HCT116 (cell line): ENCODE measurements around the gene FTL. TPM values are rescaled to one million over a fixed set of nuclear protein-coding genes. Genes with fewer than 3 reads are reported as not detected.

Experiments
- ATAC-seq: fragments of 200-7000 bp; cut with Tn5 transposase; 2 replicates; pipeline ENCODE4 v1.9.1; 2020; ENCODE audit warnings: mild to moderate bottlenecking, moderate library complexity
- BruUV-seq: library from RNA; stranded (reverse); fragments of 400-500 nt; replicated peaks from 2 replicates; lab custom pipeline; 2021; lab: Mats Ljungman, UMichigan
- CTCF ChIA-PET: fragments of 300-600 bp; sonication (Branson Sonifier 250); formaldehyde crosslinking; loops from one replicate; lab custom pipeline; 2021; ENCODE audit warnings: antibody characterized with exemption; lab: Charles Lee
- POLR2A ChIA-PET: fragments of 300-600, 350-600 bp; sonication (Branson Sonifier 250); formaldehyde crosslinking; loops from one replicate; lab custom pipeline; 2021; ENCODE audit warnings: antibody characterized with exemption; lab: Charles Lee
- RAD21 ChIA-PET, 2 experiments: fragments of 300-600 bp; sonication (Branson Sonifier 250); formaldehyde crosslinking; loops; one replicate each; lab custom pipeline; 2023; ENCODE audit warnings: low total read pairs in 2 of 2; ENCODE audit not compliant: uncharacterized antibody in 2 of 2, unreplicated experiment in 2 of 2, low non-redundant PET in 1 of 2; lab: Charles Lee
- DNase-seq: peaks from one replicate; pipeline ENCODE4 v3.0.0-alpha.2; 2010; ENCODE audit warnings: low read depth, low spot score
- H2AFZ ChIP-seq: fragments of 200-600 bp; shearing (Covaris generic), sonication (generic); 2 replicates; pipeline ENCODE4 v1.6.1; 2017; ENCODE audit warnings: low read depth, mixed run types, mixed read lengths, antibody characterized with exemption, low read length; ENCODE audit not compliant: poor library complexity, severe bottlenecking
- H3K27ac ChIP-seq: 2 replicates; pipeline ENCODE4 v1.5.1; 2012; ENCODE audit warnings: low read depth, low read length
- H3K27me3 ChIP-seq: fragments of 200-600 bp; sonication (generic); 2 replicates; pipeline ENCODE4 v1.6.1; 2016; ENCODE audit warnings: mixed run types, low read length, mixed read lengths; ENCODE audit not compliant: insufficient read depth
- H3K36me3 ChIP-seq, 2 experiments: fragments of 200-500 bp in 1 of 2; fragments of 200-600 bp in 1 of 2; sonication (Bioruptor generic) in 1 of 2; sonication (generic) in 1 of 2; 2 replicates each; pipeline versions ENCODE4 v1.5.1 to v1.6.1; 2014 to 2016; ENCODE audit warnings: low read length in 2 of 2, inconsistent platforms in 1 of 2, mixed read lengths in 1 of 2, mixed run types in 1 of 2; ENCODE audit not compliant: insufficient read depth in 2 of 2, control insufficient read depth in 1 of 2
- H3K4me1 ChIP-seq, 2 experiments: fragments of 200-600 bp in 1 of 2; sonication (generic) in 1 of 2; 2 replicates each; pipeline versions ENCODE4 v1.5.1 to v1.6.1; 2012 to 2017; ENCODE audit warnings: low read length in 2 of 2, inconsistent platforms in 1 of 2, mild to moderate bottlenecking in 1 of 2, mixed read lengths in 1 of 2, mixed run types in 1 of 2, moderate library complexity in 1 of 2; ENCODE audit not compliant: insufficient read depth in 2 of 2, control insufficient read depth in 1 of 2
- H3K4me2 ChIP-seq: fragments of 200-600 bp; sonication (generic); 2 replicates; pipeline ENCODE4 v1.6.1; 2017; ENCODE audit warnings: mixed run types, low read length, mixed read lengths
- H3K4me3 ChIP-seq, 2 experiments: fragments of 200-600 bp in 1 of 2; sonication (generic) in 1 of 2; replicated peaks in 1 of 2; 2 replicates each; pipeline ENCODE4 v1.5.1; 2011 to 2016; ENCODE audit warnings: low read length in 2 of 2, control low read depth in 1 of 2, low read depth in 1 of 2, mild to moderate bottlenecking in 1 of 2, mixed read lengths in 1 of 2, mixed run types in 1 of 2
- H3K79me2 ChIP-seq: fragments of 200-600 bp; sonication (generic); 2 replicates; pipeline ENCODE4 v1.6.1; 2017; ENCODE audit warnings: mild to moderate bottlenecking, mixed run types, low read length, moderate library complexity, mixed read lengths; ENCODE audit not compliant: insufficient read depth
- H3K9ac ChIP-seq: fragments of 200-600 bp; sonication (generic); 2 replicates; pipeline ENCODE4 v1.6.1; 2016; ENCODE audit warnings: low read length, mixed read lengths
- H3K9me2 ChIP-seq: fragments of 200-600 bp; sonication (generic), shearing (Covaris generic); 2 replicates; pipeline ENCODE4 v1.6.1; 2017; ENCODE audit warnings: mixed run types, mild to moderate bottlenecking, moderate library complexity; ENCODE audit not compliant: insufficient read depth
- H3K9me3 ChIP-seq, 2 experiments: fragments of 200-500 bp in 1 of 2; fragments of 200-600 bp in 1 of 2; sonication (Bioruptor generic) in 1 of 2; sonication (generic) in 1 of 2; 2 replicates each; pipeline ENCODE4 v1.6.1; 2014 to 2017; ENCODE audit warnings: low read length in 2 of 2, mixed read lengths in 2 of 2, inconsistent platforms in 1 of 2, low read depth in 1 of 2, mild to moderate bottlenecking in 1 of 2, mixed run types in 1 of 2, moderate library complexity in 1 of 2; ENCODE audit not compliant: control insufficient read depth in 1 of 2, insufficient read depth in 1 of 2
- H4K20me1 ChIP-seq: fragments of 200-600 bp; sonication (generic), shearing (Covaris generic); 2 replicates; pipeline ENCODE4 v1.6.1; 2017; ENCODE audit warnings: mixed run types, mild to moderate bottlenecking, moderate library complexity; ENCODE audit not compliant: insufficient read depth
- CBX3 ChIP-seq: IDR thresholded peaks from 2 replicates; pipeline ENCODE4 v1.6.1; 2012; ENCODE audit warnings: low read depth
- EGR1 ChIP-seq: IDR thresholded peaks from 2 replicates; pipeline ENCODE4 v1.6.1; 2012; ENCODE audit warnings: low read depth
- ELF1 ChIP-seq: IDR thresholded peaks from 2 replicates; pipeline ENCODE4 v1.6.1; 2012; ENCODE audit warnings: low read depth, borderline replicate concordance
- FOSL1 ChIP-seq: IDR thresholded peaks from 2 replicates; pipeline ENCODE4 v1.6.1; 2012; ENCODE audit warnings: low read depth
- JUND ChIP-seq: IDR thresholded peaks from 2 replicates; pipeline ENCODE4 v1.6.1; 2012
- POLR2A ChIP-seq: IDR thresholded peaks from 2 replicates; pipeline ENCODE4 v1.7.0; 2011; ENCODE audit warnings: borderline replicate concordance; ENCODE audit not compliant: insufficient read depth, insufficient read length; ENCODE audit errors: extremely low read depth
- POLR2AphosphoS5 ChIP-seq: IDR thresholded peaks from 2 replicates; pipeline ENCODE4 v1.6.1; 2011; ENCODE audit warnings: mild to moderate bottlenecking, low read depth, low read length, moderate library complexity
- RAD21 ChIP-seq: IDR thresholded peaks from 2 replicates; pipeline ENCODE4 v1.6.1; 2012; ENCODE audit warnings: low read depth, mild to moderate bottlenecking
- SRF ChIP-seq: IDR thresholded peaks from 2 replicates; pipeline ENCODE4 v1.6.1; 2012; ENCODE audit warnings: low read depth
- ZFX ChIP-seq: fragments of 450-650 bp; IDR thresholded peaks from 2 replicates; pipeline ENCODE4 v1.6.1; 2017
- ZNF274 ChIP-seq: fragments of 200-500 bp; sonication (Bioruptor generic); IDR thresholded peaks from 2 replicates; pipeline ENCODE4 v1.6.1; 2014; ENCODE audit warnings: mild to moderate bottlenecking, low read depth, low read length, inconsistent platforms
- intact Hi-C: fragments of 100-400 bp; cut with micrococcal nuclease; formaldehyde crosslinking; loops from 2 replicates; pipeline ENCODE4 v1.10.0; 2022
- total RNA-seq: library from RNA; stranded (reverse); gene quantifications from one replicate; pipeline ENCODE4 v1.2.1, GENCODE V29; 2021; ENCODE audit not compliant: unreplicated experiment
- TF ChIP-seq, protein P1 (sequence below): IDR thresholded peaks from 2 replicates; pipeline ENCODE4 v1.6.1; 2012; ENCODE audit warnings: low read depth
- TF ChIP-seq, protein P2 (sequence below): IDR thresholded peaks from 2 replicates; pipeline ENCODE4 v1.6.1; 2012
- TF ChIP-seq, protein P3 (sequence below): IDR thresholded peaks from 2 replicates; pipeline ENCODE4 v1.6.1; 2012

Gene FTL
- total RNA-seq, 1 experiment from 2014 or later: 1,885 TPM

DNA sequence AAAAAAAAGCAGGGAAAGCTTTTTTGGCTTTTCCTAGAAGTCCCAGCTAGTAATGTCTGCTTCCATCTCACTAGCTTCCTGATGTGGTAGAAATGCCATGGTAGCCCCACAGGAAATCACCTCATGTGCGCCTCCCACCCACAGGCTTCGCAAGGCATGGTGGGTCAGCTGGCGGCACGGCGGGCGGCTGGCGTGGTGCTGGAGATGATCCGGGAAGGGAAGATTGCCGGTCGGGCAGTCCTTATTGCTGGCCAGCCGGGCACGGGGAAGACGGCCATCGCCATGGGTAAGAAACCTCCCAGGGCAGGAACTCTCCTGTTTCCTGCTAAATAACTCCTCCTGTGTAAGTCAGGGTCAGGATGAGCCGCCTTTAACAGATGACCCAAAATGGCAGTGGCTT lies 39.0 kb downstream of the FTL start:
- no TSS peak for BruUV-seq
- H3K27me3 ChIP-seq: no peaks in the 10 kb centered on the region
- H3K9me2 ChIP-seq: no peaks in the 10 kb centered on the region
- H2AFZ ChIP-seq: no peak overlapping the region
- no peak for ATAC-seq
- ChIA-PET POLR2A (interaction anchor here (1.2 kb wide), 1 partner anchor 15 kb away, joined by 3 read pairs; no protein-coding TSS in a partner anchor), CTCF (interaction anchor here (0.8 to 1.4 kb wide), 2 partner anchors 11 to 13 kb away, joined by 3 to 4 read pairs; partner anchors contain the start of genes GYS1 and RUVBL2), RAD21 (no interaction called here)
- no peaks in the 10 kb centered on the region for H3K9me3 ChIP-seq
- intact Hi-C loops: no loop called here
- H4K20me1 ChIP-seq: no peaks in the 10 kb centered on the region
- DNase-seq: no peak
- H3K27ac ChIP-seq: no peak overlapping the region
- no peak overlapping the region for H3K4me2 ChIP-seq
- no peak overlapping the region for H3K9ac ChIP-seq
- TF ChIP-seq ZNF274: no peak
- TF ChIP-seq, protein P1, sequence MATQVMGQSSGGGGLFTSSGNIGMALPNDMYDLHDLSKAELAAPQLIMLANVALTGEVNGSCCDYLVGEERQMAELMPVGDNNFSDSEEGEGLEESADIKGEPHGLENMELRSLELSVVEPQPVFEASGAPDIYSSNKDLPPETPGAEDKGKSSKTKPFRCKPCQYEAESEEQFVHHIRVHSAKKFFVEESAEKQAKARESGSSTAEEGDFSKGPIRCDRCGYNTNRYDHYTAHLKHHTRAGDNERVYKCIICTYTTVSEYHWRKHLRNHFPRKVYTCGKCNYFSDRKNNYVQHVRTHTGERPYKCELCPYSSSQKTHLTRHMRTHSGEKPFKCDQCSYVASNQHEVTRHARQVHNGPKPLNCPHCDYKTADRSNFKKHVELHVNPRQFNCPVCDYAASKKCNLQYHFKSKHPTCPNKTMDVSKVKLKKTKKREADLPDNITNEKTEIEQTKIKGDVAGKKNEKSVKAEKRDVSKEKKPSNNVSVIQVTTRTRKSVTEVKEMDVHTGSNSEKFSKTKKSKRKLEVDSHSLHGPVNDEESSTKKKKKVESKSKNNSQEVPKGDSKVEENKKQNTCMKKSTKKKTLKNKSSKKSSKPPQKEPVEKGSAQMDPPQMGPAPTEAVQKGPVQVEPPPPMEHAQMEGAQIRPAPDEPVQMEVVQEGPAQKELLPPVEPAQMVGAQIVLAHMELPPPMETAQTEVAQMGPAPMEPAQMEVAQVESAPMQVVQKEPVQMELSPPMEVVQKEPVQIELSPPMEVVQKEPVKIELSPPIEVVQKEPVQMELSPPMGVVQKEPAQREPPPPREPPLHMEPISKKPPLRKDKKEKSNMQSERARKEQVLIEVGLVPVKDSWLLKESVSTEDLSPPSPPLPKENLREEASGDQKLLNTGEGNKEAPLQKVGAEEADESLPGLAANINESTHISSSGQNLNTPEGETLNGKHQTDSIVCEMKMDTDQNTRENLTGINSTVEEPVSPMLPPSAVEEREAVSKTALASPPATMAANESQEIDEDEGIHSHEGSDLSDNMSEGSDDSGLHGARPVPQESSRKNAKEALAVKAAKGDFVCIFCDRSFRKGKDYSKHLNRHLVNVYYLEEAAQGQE: no peak
- TF ChIP-seq POLR2A: no peak
- TF ChIP-seq, protein P2, sequence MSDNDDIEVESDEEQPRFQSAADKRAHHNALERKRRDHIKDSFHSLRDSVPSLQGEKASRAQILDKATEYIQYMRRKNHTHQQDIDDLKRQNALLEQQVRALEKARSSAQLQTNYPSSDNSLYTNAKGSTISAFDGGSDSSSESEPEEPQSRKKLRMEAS: no peak
- no peaks in the 10 kb centered on the region for H3K4me1 ChIP-seq
- H3K79me2 ChIP-seq: peaks cover 37% of the 10 kb centered on the region
- H3K4me3 ChIP-seq: no peak overlapping the region
- peaks cover 38 to 65% of the 10 kb centered on the region in 2 experiments; a peak in 3 of 4 replicates for H3K36me3 ChIP-seq

DNA sequence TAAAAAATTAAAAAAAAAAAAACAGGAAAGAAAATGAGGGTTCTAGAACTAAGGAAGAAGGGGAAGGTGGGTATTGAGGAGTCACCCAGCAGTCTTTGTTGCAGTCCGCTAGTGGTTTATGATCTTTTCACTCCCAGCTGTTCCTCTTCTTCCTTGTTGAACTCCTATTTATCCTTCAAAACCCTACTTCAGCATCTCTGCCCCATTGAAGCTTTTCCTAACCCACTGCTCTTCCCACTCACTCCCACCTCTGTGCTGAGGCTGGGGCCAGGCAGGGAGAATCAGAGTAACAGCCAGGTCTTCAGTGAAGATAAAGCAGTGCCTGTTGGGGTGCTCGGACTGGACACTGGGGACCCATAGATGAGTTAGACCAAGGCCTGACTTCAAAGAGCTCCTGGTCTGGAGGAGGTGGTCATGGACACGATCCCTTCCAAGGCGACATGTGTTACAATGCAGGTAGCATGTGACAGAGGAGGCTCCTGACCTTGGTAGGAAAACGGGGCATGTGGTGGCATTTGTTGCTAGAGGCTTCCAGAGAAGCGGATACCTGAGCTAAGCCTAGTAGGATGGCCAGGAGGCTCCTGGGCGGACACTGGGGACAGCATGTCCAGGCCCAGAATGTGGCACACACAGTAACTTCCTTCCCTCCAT lies 40.0 kb downstream of the FTL start:
- BruUV-seq: TSS peak; percentile 32
- H3K4me1 ChIP-seq: no peaks in the 10 kb centered on the region
- ChIA-PET CTCF (no interaction called here), POLR2A (no interaction called here), RAD21 (no interaction called here)
- peaks cover 27% of the 10 kb centered on the region for H3K79me2 ChIP-seq
- peaks cover 45 to 63% of the 10 kb centered on the region in 2 experiments; a peak in 3 of 4 replicates for H3K36me3 ChIP-seq
- no peak overlapping the region for H2AFZ ChIP-seq
- DNase-seq (no peak), ATAC-seq (no peak)
- no peak overlapping the region for H3K4me2 ChIP-seq
- intact Hi-C loops: no loop called here
- no peaks in the 10 kb centered on the region for H3K27me3 ChIP-seq
- H3K27ac ChIP-seq: no peak overlapping the region
- no peak overlapping the region for H3K9ac ChIP-seq
- H3K4me3 ChIP-seq: no peak overlapping the region
- no peaks in the 10 kb centered on the region for H3K9me3 ChIP-seq
- H4K20me1 ChIP-seq: no peaks in the 10 kb centered on the region
- H3K9me2 ChIP-seq: no peaks in the 10 kb centered on the region
- TF ChIP-seq FOSL1 (no peak), JUND (no peak), RAD21 (no peak), ZFX (no peak), SRF (no peak), CBX3 (no peak), EGR1 (no peak), ELF1 (no peak), POLR2AphosphoS5 (no peak)
- TF ChIP-seq, protein P1: no peak
- TF ChIP-seq, protein P3, sequence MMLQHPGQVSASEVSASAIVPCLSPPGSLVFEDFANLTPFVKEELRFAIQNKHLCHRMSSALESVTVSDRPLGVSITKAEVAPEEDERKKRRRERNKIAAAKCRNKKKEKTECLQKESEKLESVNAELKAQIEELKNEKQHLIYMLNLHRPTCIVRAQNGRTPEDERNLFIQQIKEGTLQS: no peak
